HEK293 (cell line): Measurements from ENCODE around the gene IZUMO1.

Experiments used
- BCL11A ChIP-seq: fragments of 450-650 bp; formaldehyde crosslinking; IDR thresholded peaks from 2 replicates; pipeline ENCODE4 v1.5.1; 2016; ENCODE audit warnings: low read depth, missing biosample characterization, missing genetic modification characterization
- EGR2 ChIP-seq: fragments of 450-650 bp; formaldehyde crosslinking; IDR thresholded peaks from 2 replicates; pipeline ENCODE4 v1.5.1; 2016; ENCODE audit warnings: low read depth, missing biosample characterization, missing genetic modification characterization
- GLI2 ChIP-seq: fragments of 450-650 bp; formaldehyde crosslinking; IDR thresholded peaks from 2 replicates; pipeline ENCODE4; 2017; ENCODE audit warnings: missing biosample characterization, missing genetic modification characterization, low read depth, borderline replicate concordance
- GLIS2 ChIP-seq: fragments of 450-650 bp; formaldehyde crosslinking; IDR thresholded peaks from 2 replicates; pipeline ENCODE4 v1.5.1; 2016; ENCODE audit warnings: missing biosample characterization, missing genetic modification characterization
- HOXD13 ChIP-seq: sonication (generic); formaldehyde crosslinking; IDR thresholded peaks from 2 replicates; pipeline ENCODE4 v1.8.0; 2022; ENCODE audit warnings: missing genetic modification reagents, borderline replicate concordance
- KLF16 ChIP-seq: fragments of 450-650 bp; formaldehyde crosslinking; IDR thresholded peaks from 2 replicates; pipeline ENCODE4 v1.5.1; 2017; ENCODE audit warnings: missing biosample characterization, missing genetic modification characterization
- KLF7 ChIP-seq: fragments of 450-650 bp; formaldehyde crosslinking; IDR thresholded peaks from 2 replicates; pipeline ENCODE4 v1.5.1; 2016; ENCODE audit warnings: missing biosample characterization, missing genetic modification characterization, borderline replicate concordance
- MEIS1 ChIP-seq: sonication (generic); formaldehyde crosslinking; IDR thresholded peaks from 2 replicates; pipeline ENCODE4 v1.8.1; 2022; ENCODE audit warnings: missing genetic modification reagents, mild to moderate bottlenecking, borderline replicate concordance
- SCRT1 ChIP-seq: fragments of 450-650 bp; formaldehyde crosslinking; IDR thresholded peaks from 2 replicates; pipeline ENCODE4 v1.5.1; 2016; ENCODE audit warnings: missing biosample characterization, missing genetic modification characterization, borderline replicate concordance
- ZBTB7A ChIP-seq: fragments of 450-650 bp; formaldehyde crosslinking; IDR thresholded peaks from 2 replicates; pipeline ENCODE4 v1.5.1; 2016; ENCODE audit warnings: low read depth, missing biosample characterization, missing genetic modification characterization
- ZBTB8A ChIP-seq: fragments of 450-650 bp; formaldehyde crosslinking; IDR thresholded peaks from 2 replicates; pipeline ENCODE4 v1.5.1; 2016; ENCODE audit warnings: missing biosample characterization, missing genetic modification characterization
- ZNF112 ChIP-seq: fragments of 450-650 bp; formaldehyde crosslinking; IDR thresholded peaks from 2 replicates; pipeline ENCODE4 v1.5.0; 2017; ENCODE audit warnings: missing biosample characterization, missing genetic modification characterization
- ZNF114 ChIP-seq: fragments of 450-650 bp; formaldehyde crosslinking; IDR thresholded peaks from 2 replicates; pipeline ENCODE4 v1.5.0; 2017; ENCODE audit warnings: missing biosample characterization, missing genetic modification characterization
- ZNF138 ChIP-seq: fragments of 450-650 bp; formaldehyde crosslinking; IDR thresholded peaks from 2 replicates; pipeline ENCODE4 v1.5.1; 2016; ENCODE audit warnings: missing biosample characterization, missing genetic modification characterization, borderline replicate concordance
- ZNF24 ChIP-seq: fragments of 450-650 bp; formaldehyde crosslinking; IDR thresholded peaks from 2 replicates; pipeline ENCODE4 v1.5.1; 2016; ENCODE audit warnings: missing biosample characterization, missing genetic modification characterization
- ZNF529 ChIP-seq: fragments of 450-650 bp; formaldehyde crosslinking; IDR thresholded peaks from 2 replicates; pipeline ENCODE4 v1.5.1; 2017; ENCODE audit warnings: missing genetic modification characterization, missing biosample characterization; ENCODE audit not compliant: insufficient replicate concordance
- ZNF560 ChIP-seq: fragments of 450-650 bp; formaldehyde crosslinking; IDR thresholded peaks from 2 replicates; pipeline ENCODE4 v1.5.1; 2017; ENCODE audit warnings: missing biosample characterization, missing genetic modification characterization, borderline replicate concordance
- ZNF571 ChIP-seq: fragments of 450-650 bp; formaldehyde crosslinking; IDR thresholded peaks from 2 replicates; pipeline ENCODE4 v1.5.0; 2017; ENCODE audit warnings: missing biosample characterization, missing genetic modification characterization
- ZNF707 ChIP-seq: fragments of 450-650 bp; formaldehyde crosslinking; IDR thresholded peaks from 2 replicates; pipeline ENCODE4 v1.5.1; 2016; ENCODE audit warnings: missing biosample characterization, missing genetic modification characterization
- ZNF777 ChIP-seq: fragments of 450-650 bp; formaldehyde crosslinking; IDR thresholded peaks from 2 replicates; pipeline ENCODE4 v1.5.1; 2017; ENCODE audit warnings: missing biosample characterization, missing genetic modification characterization, borderline replicate concordance
- ZNF837 ChIP-seq: fragments of 450-650 bp; formaldehyde crosslinking; IDR thresholded peaks from 2 replicates; pipeline ENCODE4 v1.5.1; 2016; ENCODE audit warnings: missing biosample characterization, missing genetic modification characterization
- ZSCAN30 ChIP-seq: fragments of 450-650 bp; IDR thresholded peaks from 2 replicates; pipeline ENCODE4 v1.5.1; 2018; ENCODE audit warnings: missing biosample characterization, mild to moderate bottlenecking, missing genetic modification characterization, moderate library complexity
- TF ChIP-seq, protein P1 (sequence below): fragments of 450-650 bp; IDR thresholded peaks from 2 replicates; pipeline ENCODE4 v1.5.1; 2018; ENCODE audit warnings: missing biosample characterization, missing genetic modification characterization
- TF ChIP-seq, protein P2 (sequence below): fragments of 450-650 bp; formaldehyde crosslinking; IDR thresholded peaks from 2 replicates; pipeline ENCODE4 v1.5.1; 2017; ENCODE audit warnings: missing biosample characterization, missing genetic modification characterization
- TF ChIP-seq, protein P3 (sequence below): fragments of 450-650 bp; formaldehyde crosslinking; IDR thresholded peaks from 2 replicates; pipeline ENCODE4 v1.5.1; 2016; ENCODE audit warnings: missing biosample characterization, missing genetic modification characterization
- TF ChIP-seq, protein P4 (sequence below): fragments of 450-650 bp; formaldehyde crosslinking; IDR thresholded peaks from 2 replicates; pipeline ENCODE4 v1.5.1; 2016; ENCODE audit warnings: missing biosample characterization, missing genetic modification characterization, low read depth

IZUMO1 gene

DNA sequence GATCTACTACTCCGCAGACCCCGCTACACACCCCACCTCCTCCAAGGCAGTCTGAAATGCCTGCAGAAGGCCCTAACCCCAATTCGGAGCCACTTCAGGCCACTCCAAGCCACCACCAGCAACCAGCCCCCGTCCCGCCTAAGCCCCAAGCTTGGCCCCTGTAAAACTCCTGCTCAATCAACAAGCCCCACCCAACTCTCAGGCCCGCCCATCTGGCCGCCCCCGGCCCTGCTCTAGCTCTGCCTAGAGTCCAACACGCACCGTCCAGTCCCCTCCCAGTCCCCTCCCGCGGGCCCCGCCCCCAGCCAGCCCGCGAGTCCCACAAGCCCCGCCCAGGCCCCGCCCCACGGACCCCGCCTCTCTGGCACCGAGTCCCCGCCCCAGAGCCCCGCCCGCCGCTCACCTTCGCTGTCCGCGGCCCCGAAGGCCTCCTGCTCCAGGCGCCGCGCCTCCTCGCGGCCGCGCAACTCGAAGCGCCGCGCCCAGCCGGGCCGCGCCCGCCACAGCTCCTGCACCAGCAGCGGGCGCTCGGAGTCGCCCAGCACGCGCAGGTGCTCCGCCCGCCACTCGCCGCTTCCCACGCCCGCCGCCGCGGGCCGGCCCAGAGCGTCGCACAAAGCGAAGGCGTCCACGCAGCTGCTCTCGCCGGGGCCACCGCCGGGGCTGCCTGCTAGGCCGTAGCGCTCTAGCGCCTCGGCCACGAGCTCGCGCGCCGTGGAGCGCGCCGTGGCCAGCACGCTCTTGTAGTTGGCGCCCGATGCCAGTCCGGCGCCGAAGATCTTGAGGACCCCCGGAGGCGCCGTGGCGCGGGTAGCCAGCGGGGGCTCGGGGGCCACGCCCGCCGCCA lies 7.9 kb downstream of the IZUMO1 start (continued):
- TF ChIP-seq GLI2 (tag by site-specific recombination), result no peak
- TF ChIP-seq KLF16 (tag by site-specific recombination), result 0 out of 2 replicates have a peak, but pooled peaks have one; percentile 47
- TF ChIP-seq ZNF707 (tag by site-specific recombination), result no peak
- TF ChIP-seq ZNF138, result no peak
- peak; percentile 60; the same call in 1 of the 2 replicates for TF ChIP-seq GLIS2 (tag by site-specific recombination)
- no peak for TF ChIP-seq ZNF777 (tag by site-specific recombination)
- no peak for TF ChIP-seq ZNF24
- no peak for TF ChIP-seq ZNF112 (tag by site-specific recombination)
- TF ChIP-seq KLF7 (tag by site-specific recombination), result peak; percentile 55; the same call in 1 of the 2 replicates
- TF ChIP-seq SCRT1 (tag by site-specific recombination), result no peak
- TF ChIP-seq, protein P1, sequence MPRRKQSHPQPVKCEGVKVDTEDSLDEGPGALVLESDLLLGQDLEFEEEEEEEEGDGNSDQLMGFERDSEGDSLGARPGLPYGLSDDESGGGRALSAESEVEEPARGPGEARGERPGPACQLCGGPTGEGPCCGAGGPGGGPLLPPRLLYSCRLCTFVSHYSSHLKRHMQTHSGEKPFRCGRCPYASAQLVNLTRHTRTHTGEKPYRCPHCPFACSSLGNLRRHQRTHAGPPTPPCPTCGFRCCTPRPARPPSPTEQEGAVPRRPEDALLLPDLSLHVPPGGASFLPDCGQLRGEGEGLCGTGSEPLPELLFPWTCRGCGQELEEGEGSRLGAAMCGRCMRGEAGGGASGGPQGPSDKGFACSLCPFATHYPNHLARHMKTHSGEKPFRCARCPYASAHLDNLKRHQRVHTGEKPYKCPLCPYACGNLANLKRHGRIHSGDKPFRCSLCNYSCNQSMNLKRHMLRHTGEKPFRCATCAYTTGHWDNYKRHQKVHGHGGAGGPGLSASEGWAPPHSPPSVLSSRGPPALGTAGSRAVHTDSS (tag by site-specific recombination), result 0 out of 2 replicates have a peak, but pooled peaks have one; percentile 17
- TF ChIP-seq, protein P2, sequence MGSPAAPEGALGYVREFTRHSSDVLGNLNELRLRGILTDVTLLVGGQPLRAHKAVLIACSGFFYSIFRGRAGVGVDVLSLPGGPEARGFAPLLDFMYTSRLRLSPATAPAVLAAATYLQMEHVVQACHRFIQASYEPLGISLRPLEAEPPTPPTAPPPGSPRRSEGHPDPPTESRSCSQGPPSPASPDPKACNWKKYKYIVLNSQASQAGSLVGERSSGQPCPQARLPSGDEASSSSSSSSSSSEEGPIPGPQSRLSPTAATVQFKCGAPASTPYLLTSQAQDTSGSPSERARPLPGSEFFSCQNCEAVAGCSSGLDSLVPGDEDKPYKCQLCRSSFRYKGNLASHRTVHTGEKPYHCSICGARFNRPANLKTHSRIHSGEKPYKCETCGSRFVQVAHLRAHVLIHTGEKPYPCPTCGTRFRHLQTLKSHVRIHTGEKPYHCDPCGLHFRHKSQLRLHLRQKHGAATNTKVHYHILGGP (tag by site-specific recombination), result no peak
- TF ChIP-seq EGR2 (tag by site-specific recombination), result peak; percentile 40; the same call in 1 of the 2 replicates
- no peak for TF ChIP-seq ZNF529 (tag by site-specific recombination)
- 0 out of 2 replicates have a peak, but pooled peaks have one; percentile 26 for TF ChIP-seq BCL11A (tag by site-specific recombination)
- TF ChIP-seq MEIS1, result peak; percentile 35; the same call in 1 of the 2 replicates
- no peak for TF ChIP-seq ZNF837 (tag by site-specific recombination)
- TF ChIP-seq, protein P3, sequence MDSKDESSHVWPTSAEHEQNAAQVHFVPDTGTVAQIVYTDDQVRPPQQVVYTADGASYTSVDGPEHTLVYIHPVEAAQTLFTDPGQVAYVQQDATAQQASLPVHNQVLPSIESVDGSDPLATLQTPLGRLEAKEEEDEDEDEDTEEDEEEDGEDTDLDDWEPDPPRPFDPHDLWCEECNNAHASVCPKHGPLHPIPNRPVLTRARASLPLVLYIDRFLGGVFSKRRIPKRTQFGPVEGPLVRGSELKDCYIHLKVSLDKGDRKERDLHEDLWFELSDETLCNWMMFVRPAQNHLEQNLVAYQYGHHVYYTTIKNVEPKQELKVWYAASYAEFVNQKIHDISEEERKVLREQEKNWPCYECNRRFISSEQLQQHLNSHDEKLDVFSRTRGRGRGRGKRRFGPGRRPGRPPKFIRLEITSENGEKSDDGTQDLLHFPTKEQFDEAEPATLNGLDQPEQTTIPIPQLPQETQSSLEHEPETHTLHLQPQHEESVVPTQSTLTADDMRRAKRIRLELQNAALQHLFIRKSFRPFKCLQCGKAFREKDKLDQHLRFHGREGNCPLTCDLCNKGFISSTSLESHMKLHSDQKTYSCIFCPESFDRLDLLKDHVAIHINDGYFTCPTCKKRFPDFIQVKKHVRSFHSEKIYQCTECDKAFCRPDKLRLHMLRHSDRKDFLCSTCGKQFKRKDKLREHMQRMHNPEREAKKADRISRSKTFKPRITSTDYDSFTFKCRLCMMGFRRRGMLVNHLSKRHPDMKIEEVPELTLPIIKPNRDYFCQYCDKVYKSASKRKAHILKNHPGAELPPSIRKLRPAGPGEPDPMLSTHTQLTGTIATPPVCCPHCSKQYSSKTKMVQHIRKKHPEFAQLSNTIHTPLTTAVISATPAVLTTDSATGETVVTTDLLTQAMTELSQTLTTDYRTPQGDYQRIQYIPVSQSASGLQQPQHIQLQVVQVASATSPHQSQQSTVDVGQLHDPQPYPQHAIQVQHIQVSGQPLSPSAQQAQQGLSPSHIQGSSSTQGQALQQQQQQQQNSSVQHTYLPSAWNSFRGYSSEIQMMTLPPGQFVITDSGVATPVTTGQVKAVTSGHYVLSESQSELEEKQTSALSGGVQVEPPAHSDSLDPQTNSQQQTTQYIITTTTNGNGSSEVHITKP (tag by site-specific recombination), result peak; percentile 59
- no peak for TF ChIP-seq ZNF560 (tag by site-specific recombination)
- TF ChIP-seq HOXD13, result no peak
- TF ChIP-seq ZNF571 (tag by site-specific recombination), result no peak
- TF ChIP-seq ZNF114, result no peak
- peak; percentile 78; the same call in 1 of the 2 replicates for TF ChIP-seq ZBTB8A
- TF ChIP-seq ZSCAN30 (tag by site-specific recombination), result peak; percentile 40; the same call in 1 of the 2 replicates
- TF ChIP-seq, protein P4, sequence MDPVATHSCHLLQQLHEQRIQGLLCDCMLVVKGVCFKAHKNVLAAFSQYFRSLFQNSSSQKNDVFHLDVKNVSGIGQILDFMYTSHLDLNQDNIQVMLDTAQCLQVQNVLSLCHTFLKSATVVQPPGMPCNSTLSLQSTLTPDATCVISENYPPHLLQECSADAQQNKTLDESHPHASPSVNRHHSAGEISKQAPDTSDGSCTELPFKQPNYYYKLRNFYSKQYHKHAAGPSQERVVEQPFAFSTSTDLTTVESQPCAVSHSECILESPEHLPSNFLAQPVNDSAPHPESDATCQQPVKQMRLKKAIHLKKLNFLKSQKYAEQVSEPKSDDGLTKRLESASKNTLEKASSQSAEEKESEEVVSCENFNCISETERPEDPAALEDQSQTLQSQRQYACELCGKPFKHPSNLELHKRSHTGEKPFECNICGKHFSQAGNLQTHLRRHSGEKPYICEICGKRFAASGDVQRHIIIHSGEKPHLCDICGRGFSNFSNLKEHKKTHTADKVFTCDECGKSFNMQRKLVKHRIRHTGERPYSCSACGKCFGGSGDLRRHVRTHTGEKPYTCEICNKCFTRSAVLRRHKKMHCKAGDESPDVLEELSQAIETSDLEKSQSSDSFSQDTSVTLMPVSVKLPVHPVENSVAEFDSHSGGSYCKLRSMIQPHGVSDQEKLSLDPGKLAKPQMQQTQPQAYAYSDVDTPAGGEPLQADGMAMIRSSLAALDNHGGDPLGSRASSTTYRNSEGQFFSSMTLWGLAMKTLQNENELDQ (tag by site-specific recombination), result no peak
- TF ChIP-seq ZBTB7A (tag by site-specific recombination), result no peak
